A549 (cell line): ENCODE results near the gene OOSP1. TPM values are rescaled to one million over a fixed set of nuclear protein-coding genes. Genes with fewer than 3 reads are reported as not detected.

Source experiments
- ATAC-seq, 2 experiments: fragments of 200-7000 bp in 1 of 2; fragments of >200 bp in 1 of 2; cut with Nextera tagmentation in 1 of 2; cut with Tn5 transposase in 1 of 2; 3 replicates each; pipeline versions ENCODE4 v1.8.0 to v1.9.1; 2018 to 2020; ENCODE audit warnings: mild to moderate bottlenecking in 1 of 2, moderate library complexity in 1 of 2
- CTCF ChIA-PET: fragments of 300-600 bp; sonication (Branson Sonifier 250); formaldehyde crosslinking; extraction: SDS; loops from one replicate; lab custom pipeline; 2021; ENCODE audit warnings: antibody characterized with exemption, inconsistent platforms; lab: Yijun Ruan, JAX
- POLR2A ChIA-PET: fragments of 350-600 bp; formaldehyde crosslinking; extraction: SDS; loops from one replicate; lab custom pipeline; 2021; ENCODE audit warnings: antibody characterized with exemption, inconsistent platforms; lab: Yijun Ruan, JAX
- DNase-seq, 2 experiments: peaks; one replicate each; pipeline versions ENCODE4 v3.0.0 to v3.0.0-alpha.2; 2011 to 2016; ENCODE audit warnings: low read depth in 1 of 2, low spot score in 1 of 2
- FAIRE-seq: peaks from 2 replicates; lab custom pipeline; 2011; peaks lifted over from hg19 to GRCh38; lab: Jason Lieb, UNC
- H3K27ac ChIP-seq, 2 experiments: fragments of >200 bp; sonication (Bioruptor Twin); formaldehyde crosslinking; 3 replicates each; pipeline ENCODE4 v1.5.1; 2016 to 2017
- H3K4me1 ChIP-seq: fragments of >200 bp; sonication (Bioruptor Twin); formaldehyde crosslinking; 3 replicates; pipeline ENCODE4 v1.6.1; 2016
- H3K4me2 ChIP-seq: fragments of >200 bp; sonication (Bioruptor Twin); formaldehyde crosslinking; 3 replicates; pipeline ENCODE4 v1.6.1; 2016
- H3K4me3 ChIP-seq: fragments of >200 bp; sonication (Bioruptor Twin); formaldehyde crosslinking; 3 replicates; pipeline ENCODE4 v1.5.1; 2016
- H3K9me3 ChIP-seq: fragments of >200 bp; sonication (Bioruptor Twin); formaldehyde crosslinking; 3 replicates; pipeline ENCODE4 v1.6.1; 2016
- BHLHE40 ChIP-seq: IDR thresholded peaks from 2 replicates; pipeline ENCODE4 v1.6.1; 2012; ENCODE audit warnings: low read depth, low read length, inconsistent platforms
- CBX2 ChIP-seq: fragments of 200-600 bp; sonication (generic); IDR thresholded peaks from 2 replicates; pipeline ENCODE4 v1.6.1; 2016; ENCODE audit warnings: low read depth, mild to moderate bottlenecking, borderline replicate concordance
- CEBPB ChIP-seq, 2 experiments: fragments of >200 bp in 1 of 2; sonication (Bioruptor Twin) in 1 of 2; formaldehyde crosslinking in 1 of 2; IDR thresholded peaks; 2 replicates each; pipeline ENCODE4 v1.6.1; 2012 to 2016
- CHD2 ChIP-seq: fragments of 150-350 bp; IDR thresholded peaks from 2 replicates; pipeline ENCODE4 v1.6.1; 2014; ENCODE audit warnings: low read length; ENCODE audit not compliant: partially characterized antibody
- CHD4 ChIP-seq: fragments of 200-600 bp; sonication (generic); IDR thresholded peaks from 2 replicates; pipeline ENCODE4 v1.6.1; 2016; ENCODE audit warnings: antibody characterized with exemption, mild to moderate bottlenecking, borderline replicate concordance
- ELK1 ChIP-seq: fragments of 150-350 bp; IDR thresholded peaks from 2 replicates; pipeline ENCODE4 v1.6.1; 2014; ENCODE audit warnings: low read depth, mild to moderate bottlenecking, low read length
- EP300 ChIP-seq, 2 experiments: fragments of >200 bp; sonication (Bioruptor Twin); formaldehyde crosslinking; IDR thresholded peaks; 2 replicates in 1 of 2; 3 replicates in 1 of 2; pipeline ENCODE4 v1.6.1; 2016 to 2017
- ESRRA ChIP-seq: fragments of 150-350 bp; IDR thresholded peaks from 2 replicates; pipeline ENCODE4 v1.6.1; 2014; ENCODE audit warnings: mild to moderate bottlenecking, low read length, borderline replicate concordance
- FOSL2 ChIP-seq, 2 experiments: fragments of 450-650 bp in 1 of 2; fragments of >200 bp in 1 of 2; sonication (Bioruptor Twin) in 1 of 2; formaldehyde crosslinking; IDR thresholded peaks; 2 replicates each; pipeline versions ENCODE4 v1.5.0 to v1.6.1; 2016 to 2020; ENCODE audit warnings: mild to moderate bottlenecking in 1 of 2, moderate library complexity in 1 of 2
- GATA3 ChIP-seq: IDR thresholded peaks from 2 replicates; pipeline ENCODE4 v1.6.1; 2012; ENCODE audit warnings: borderline replicate concordance
- HEYL ChIP-seq: fragments of 250-450 bp; sonication (Bioruptor Pico); IDR thresholded peaks from 2 replicates; pipeline ENCODE4 v1.8.0; 2021; ENCODE audit warnings: mild to moderate bottlenecking, moderate library complexity
- HOXB13 ChIP-seq: fragments of 250-450 bp; sonication (Bioruptor Pico); IDR thresholded peaks from 2 replicates; pipeline ENCODE4 v1.5.0; 2020; ENCODE audit warnings: low read depth, mild to moderate bottlenecking, moderate library complexity
- MAFK ChIP-seq: fragments of 450-650 bp; IDR thresholded peaks from 2 replicates; pipeline ENCODE4 v1.6.1; 2014; ENCODE audit not compliant: partially characterized antibody
- NFE2L2 ChIP-seq: fragments of 150-350 bp; conservative IDR thresholded peaks from 2 replicates; pipeline ENCODE4 v1.6.1; 2014; ENCODE audit warnings: low read length
- NPAS2 ChIP-seq: fragments of 250-450 bp; sonication (Bioruptor Pico); IDR thresholded peaks from 2 replicates; pipeline ENCODE4 v1.8.0; 2022; ENCODE audit warnings: mild to moderate bottlenecking, moderate library complexity, borderline replicate concordance
- NR3C1 ChIP-seq: fragments of >200 bp; sonication (Bioruptor Twin); formaldehyde crosslinking; IDR thresholded peaks from 3 replicates; pipeline ENCODE4 v1.6.1; 2017
- PHF8 ChIP-seq: fragments of 200-600 bp; sonication (generic); IDR thresholded peaks from 2 replicates; pipeline ENCODE4 v1.6.1; 2016; ENCODE audit warnings: low read depth, mild to moderate bottlenecking, antibody characterized with exemption, moderate library complexity, borderline replicate concordance
- RARB ChIP-seq: fragments of 250-450 bp; sonication (Bioruptor Pico); IDR thresholded peaks from 2 replicates; pipeline ENCODE4 v1.8.0; 2021; ENCODE audit warnings: mild to moderate bottlenecking, moderate library complexity
- REST ChIP-seq: fragments of 200-600 bp; sonication (generic); IDR thresholded peaks from 2 replicates; pipeline ENCODE4 v1.6.1; 2016; ENCODE audit warnings: antibody characterized with exemption, mild to moderate bottlenecking, moderate library complexity
- RFX5 ChIP-seq: fragments of 450-650 bp; IDR thresholded peaks from 2 replicates; pipeline ENCODE4 v1.7.1; 2014; ENCODE audit warnings: antibody characterized with exemption, mild to moderate bottlenecking, moderate library complexity
- SREBF2 ChIP-seq: fragments of 450-650 bp; IDR thresholded peaks from 2 replicates; pipeline ENCODE4 v1.6.1; 2014; ENCODE audit warnings: mild to moderate bottlenecking, moderate library complexity
- TP53 ChIP-seq: fragments of 250-450 bp; sonication (Bioruptor Pico); IDR thresholded peaks from 2 replicates; pipeline ENCODE4 v1.5.0; 2021; ENCODE audit warnings: mild to moderate bottlenecking, moderate library complexity
- ZC3H11A ChIP-seq: fragments of 450-650 bp; IDR thresholded peaks from 2 replicates; pipeline ENCODE4 v1.6.1; 2014; ENCODE audit warnings: antibody characterized with exemption, mild to moderate bottlenecking
- ZFP36 ChIP-seq: fragments of 450-650 bp; IDR thresholded peaks from 2 replicates; pipeline ENCODE4 v1.6.1; 2014; ENCODE audit warnings: borderline replicate concordance; ENCODE audit not compliant: partially characterized antibody
- WGBS: methylation state at CpG from one replicate; pipeline ENCODE4 v1.1.6; 2017; ENCODE audit errors: missing lambda C conversion rate; 5-methylcytosine and 5-hydroxymethylcytosine counted together
- polyA plus RNA-seq, 4 experiments: library from polyadenylated mRNA; depleted of rRNA in 3 of 4; stranded (reverse); fragments of >200 nt; fragmentation: RNase III in 1 of 4; extraction: RNeasy Plus Mini Kit Qiagen cat#74134 plus additional on column Dnase treatment in 1 of 4; gene quantifications; 2 replicates in 3 of 4; 3 replicates in 1 of 4; pipeline ENCODE4 v1.2.3, GENCODE V29; 2011 to 2017

The OOSP1 gene
- polyA plus RNA-seq, 2 of the 4 experiments (the other 2 are of a cell fraction): not detected

- TF ChIP-seq RFX5: no peak
These were observed 22.5 kb downstream of the OOSP1 start (continued) for GRCh38 chr11:59960502-59961381.

- ATAC-seq: no peak
- 25% methylated on average over 2 of the region's 2 CpGs for WGBS
- ChIA-PET CTCF (interaction anchor here (0.7 kb wide), 1 partner anchor 12 kb away, joined by 4 read pairs; no protein-coding TSS in a partner anchor), POLR2A (no interaction called here)
- DNase-seq: no peak
- Histone ChIP-seq H3K27ac (no peak overlapping the region), H3K4me2 (no peak overlapping the region), H3K9me3 (no peaks in the 10 kb centered on the region), H3K4me1 (no peaks in the 10 kb centered on the region), H3K4me3 (no peak overlapping the region)
- TF ChIP-seq BHLHE40 (no peak), EP300 (IDR thresholded peaks at IDR 0.05) (no peak), ESRRA (no peak), GATA3 (no peak), CHD4 (no peak)
- no peak for FAIRE-seq
These were observed 23.9 kb downstream of the OOSP1 start for GRCh38 chr11:59962107-59962482.

GRCh38 chr11:59963733-59964132 is 25.5 kb downstream of the OOSP1 start, which contains the start of gene OOSP4A:
OOSP4A (plus strand) TSS chr11:59964033; CDS start chr11:59964033, 0 bp downstream.
- FAIRE-seq (no peak), ATAC-seq (no peak), DNase-seq (no peak)
- H3K27ac ChIP-seq: no peak within 1 kb of the TSS
- no peak within 1 kb of the TSS for H3K4me3 ChIP-seq
- TF ChIP-seq RFX5: no peak
- no peak for TF ChIP-seq PHF8
- no peak for TF ChIP-seq CEBPB (IDR thresholded peaks at IDR 0.05)
- no peak for TF ChIP-seq MAFK
- TF ChIP-seq ZC3H11A: no peak
- no peak for TF ChIP-seq ZFP36
- no peak for TF ChIP-seq RARB
- no peak for TF ChIP-seq GATA3
- TF ChIP-seq SREBF2: no peak
- TF ChIP-seq CBX2: no peak
- TF ChIP-seq BHLHE40: no peak
- TF ChIP-seq CHD4: no peak
- H3K9me3 ChIP-seq: no peaks in the 10 kb centered on the region
- no peak within 1 kb of the TSS for H3K4me2 ChIP-seq
- 58% methylated on average over 3 of the region's 3 CpGs for WGBS
- H3K4me1 ChIP-seq: no peaks in the 10 kb centered on the region
- ChIA-PET POLR2A (no interaction called here), CTCF (no interaction called here)

- FAIRE-seq: no peak
- ChIA-PET POLR2A (no interaction called here), CTCF (no interaction called here)
- Histone ChIP-seq H3K4me1 (no peaks in the 10 kb centered on the region), H3K27ac (no peak overlapping the region), H3K4me3 (no peak overlapping the region), H3K9me3 (no peaks in the 10 kb centered on the region), H3K4me2 (no peak overlapping the region)
- ATAC-seq: no peak
- DNase-seq: no peak
- TF ChIP-seq FOSL2 (IDR thresholded peaks at IDR 0.05) (no peak), FOSL2 (CRISPR knock-in tag; IDR thresholded peaks at IDR 0.05) (no peak), SREBF2 (no peak), NFE2L2 (no peak), REST (no peak), HOXB13 (CRISPR knock-in tag) (no peak), TP53 (CRISPR knock-in tag) (no peak), HEYL (no peak), CHD2 (no peak), NPAS2 (CRISPR knock-in tag) (no peak), ELK1 (no peak), NR3C1 (no peak), CHD4 (no peak), GATA3 (no peak)
- 19% methylated on average over 7 of the region's 7 CpGs for whole genome bisulfite sequencing
These were observed 27.2 kb downstream of the OOSP1 start for GRCh38 chr11:59965424-59965823.
